CD4-positive, alpha-beta T cell treated with Interferon alpha-2 for 1 hour (primary cell): ENCODE results near the gene HOTAIR.

ENCODE experiments used
- DNase-seq, 2 donors: peaks; one replicate each; pipeline ENCODE4 v3.0.0-alpha.2; 2020 to 2022

Gene HOTAIR

DNA sequence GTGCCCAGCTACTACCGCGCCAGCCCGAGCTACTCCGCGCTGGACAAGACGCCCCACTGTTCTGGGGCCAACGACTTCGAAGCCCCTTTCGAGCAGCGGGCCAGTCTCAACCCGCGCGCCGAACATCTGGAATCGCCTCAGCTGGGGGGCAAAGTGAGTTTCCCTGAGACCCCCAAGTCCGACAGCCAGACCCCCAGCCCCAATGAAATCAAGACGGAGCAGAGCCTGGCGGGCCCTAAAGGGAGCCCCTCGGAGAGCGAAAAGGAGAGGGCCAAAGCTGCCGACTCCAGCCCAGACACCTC is 10.9 kb upstream of the HOTAIR start:
- no peak for DNase-seq

DNA sequence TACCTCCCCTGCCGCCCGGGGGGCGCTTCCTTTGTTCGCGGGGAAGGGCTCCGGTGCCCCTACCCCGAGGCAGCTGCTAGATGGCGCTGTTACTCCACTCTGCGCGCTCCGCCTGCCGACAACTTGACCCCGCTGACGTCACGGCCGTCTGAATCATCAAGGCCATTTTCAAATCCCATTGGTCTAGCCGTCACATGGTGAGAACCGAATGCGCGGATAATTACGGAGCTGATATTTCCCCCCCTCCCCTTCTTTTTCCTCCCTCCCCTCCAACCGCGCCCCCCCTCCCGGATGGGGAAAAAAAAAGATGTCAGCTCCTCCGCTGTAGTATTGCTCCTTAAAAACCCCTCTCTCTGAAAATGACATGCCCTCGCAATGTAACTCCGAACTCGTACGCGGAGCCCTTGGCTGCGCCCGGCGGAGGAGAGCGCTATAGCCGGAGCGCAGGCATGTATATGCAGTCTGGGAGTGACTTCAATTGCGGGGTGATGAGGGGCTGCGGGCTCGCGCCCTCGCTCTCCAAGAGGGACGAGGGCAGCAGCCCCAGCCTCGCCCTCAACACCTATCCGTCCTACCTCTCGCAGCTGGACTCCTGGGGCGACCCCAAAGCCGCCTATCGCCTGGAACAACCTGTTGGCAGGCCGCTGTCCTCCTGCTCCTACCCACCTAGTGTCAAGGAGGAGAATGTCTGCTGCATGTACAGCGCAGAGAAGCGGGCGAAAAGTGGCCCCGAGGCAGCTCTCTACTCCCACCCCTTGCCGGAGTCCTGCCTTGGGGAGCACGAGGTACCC is 10.3 kb upstream of the HOTAIR start, which contains the start of gene HOXC10:
TSS of gene HOXC10 (plus strand) at position 246 of the 791 bp plus-strand sequence. CDS start at position 360, 114 bp downstream.
- DNase-seq, result peak; percentile 77

DNA sequence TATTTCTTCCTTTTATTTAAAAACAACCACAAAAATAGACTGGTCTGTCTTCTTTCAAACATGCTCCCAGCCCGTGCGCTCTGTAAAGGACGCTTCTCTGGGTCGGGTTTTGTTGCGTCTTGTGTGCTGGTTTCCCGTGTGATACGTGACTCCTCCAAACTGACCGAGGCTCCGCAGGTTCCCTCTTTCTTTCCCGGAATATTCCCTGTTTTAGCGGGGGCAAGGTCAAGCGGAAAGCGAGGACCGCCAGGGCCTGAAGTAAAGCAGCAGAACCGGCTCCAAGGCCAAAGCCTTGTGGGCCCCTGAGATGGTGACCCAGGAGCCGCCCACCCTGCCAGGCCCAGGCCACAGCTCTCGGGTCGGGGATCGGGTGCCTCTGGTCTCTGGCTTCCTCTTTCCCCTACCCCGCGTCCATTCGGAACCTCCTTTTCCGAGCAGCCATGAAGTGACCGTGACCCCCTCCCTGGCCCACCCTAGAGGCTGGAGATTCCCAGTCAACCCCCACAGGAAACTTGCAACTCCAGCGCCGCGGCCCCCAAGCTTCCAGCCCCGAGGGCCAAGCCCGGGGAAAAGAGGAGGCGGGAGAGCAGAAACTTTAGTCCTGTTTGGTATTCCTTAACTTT is 9.3 kb upstream of the HOTAIR start:
- DNase-seq, result no peak

DNA sequence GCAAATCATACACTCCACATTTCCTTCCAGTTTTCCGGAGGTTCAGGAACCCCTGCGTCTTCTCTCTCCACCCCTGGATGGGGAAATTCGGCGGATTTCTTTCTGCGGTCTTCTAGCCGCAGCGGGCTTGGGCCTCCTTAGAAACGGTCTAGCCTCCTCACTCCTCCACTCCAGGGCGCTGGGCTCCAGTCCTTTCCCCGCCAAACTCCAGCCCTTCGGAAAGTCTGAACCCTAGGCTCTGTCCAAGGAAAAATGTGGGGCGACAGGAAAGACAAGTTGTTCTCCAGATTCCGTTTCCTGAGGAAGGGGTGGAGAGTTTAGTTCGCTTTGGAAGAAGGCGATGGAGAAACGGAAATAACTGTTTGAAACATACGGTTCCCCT is 8.8 kb upstream of the HOTAIR start:
- DNase-seq, result no peak

DNA sequence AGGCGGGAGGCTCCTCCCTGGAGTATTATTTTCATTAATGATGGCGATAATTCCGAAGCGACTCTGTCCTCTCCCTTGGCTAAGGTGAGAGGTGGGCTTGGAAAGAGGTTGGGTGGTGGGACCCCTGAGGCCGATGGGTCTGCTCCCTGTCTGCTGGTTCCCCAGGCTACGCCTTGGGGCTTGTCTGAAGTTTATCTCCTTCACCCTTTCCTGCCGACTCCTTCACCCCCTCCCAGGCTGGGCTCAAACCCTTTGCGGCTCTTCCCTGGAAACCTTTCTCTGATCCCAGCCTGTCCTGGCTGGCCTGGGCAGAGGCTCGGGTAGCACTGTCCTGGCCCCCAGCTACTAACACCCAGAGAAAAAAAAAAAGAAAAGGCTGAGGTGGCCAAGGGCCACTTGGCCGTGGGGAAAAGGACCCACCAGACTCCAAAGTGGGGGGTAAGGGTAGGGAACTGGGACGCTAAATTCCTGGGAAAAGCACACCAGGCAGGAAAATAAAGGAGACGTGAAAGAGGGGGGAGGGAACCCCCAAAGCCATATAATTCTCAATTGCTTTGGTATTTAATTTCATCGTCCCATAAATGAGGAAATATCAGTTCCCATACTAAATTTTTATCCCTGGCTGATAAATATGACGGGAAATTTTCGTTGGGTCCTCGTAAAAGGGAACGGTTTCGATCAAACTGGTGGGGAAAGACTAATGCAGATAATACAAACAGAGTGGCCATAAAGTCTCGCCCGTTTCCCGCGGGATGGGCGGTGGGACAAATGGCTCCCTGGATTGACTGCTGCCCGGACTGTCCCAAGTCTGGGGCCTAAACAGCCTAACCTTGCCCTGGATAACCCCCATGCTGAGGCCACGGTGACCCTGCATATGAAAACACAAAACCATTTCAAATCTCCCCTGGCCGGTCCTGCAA is 8.2 kb upstream of the HOTAIR start:
- no peak for DNase-seq

DNA sequence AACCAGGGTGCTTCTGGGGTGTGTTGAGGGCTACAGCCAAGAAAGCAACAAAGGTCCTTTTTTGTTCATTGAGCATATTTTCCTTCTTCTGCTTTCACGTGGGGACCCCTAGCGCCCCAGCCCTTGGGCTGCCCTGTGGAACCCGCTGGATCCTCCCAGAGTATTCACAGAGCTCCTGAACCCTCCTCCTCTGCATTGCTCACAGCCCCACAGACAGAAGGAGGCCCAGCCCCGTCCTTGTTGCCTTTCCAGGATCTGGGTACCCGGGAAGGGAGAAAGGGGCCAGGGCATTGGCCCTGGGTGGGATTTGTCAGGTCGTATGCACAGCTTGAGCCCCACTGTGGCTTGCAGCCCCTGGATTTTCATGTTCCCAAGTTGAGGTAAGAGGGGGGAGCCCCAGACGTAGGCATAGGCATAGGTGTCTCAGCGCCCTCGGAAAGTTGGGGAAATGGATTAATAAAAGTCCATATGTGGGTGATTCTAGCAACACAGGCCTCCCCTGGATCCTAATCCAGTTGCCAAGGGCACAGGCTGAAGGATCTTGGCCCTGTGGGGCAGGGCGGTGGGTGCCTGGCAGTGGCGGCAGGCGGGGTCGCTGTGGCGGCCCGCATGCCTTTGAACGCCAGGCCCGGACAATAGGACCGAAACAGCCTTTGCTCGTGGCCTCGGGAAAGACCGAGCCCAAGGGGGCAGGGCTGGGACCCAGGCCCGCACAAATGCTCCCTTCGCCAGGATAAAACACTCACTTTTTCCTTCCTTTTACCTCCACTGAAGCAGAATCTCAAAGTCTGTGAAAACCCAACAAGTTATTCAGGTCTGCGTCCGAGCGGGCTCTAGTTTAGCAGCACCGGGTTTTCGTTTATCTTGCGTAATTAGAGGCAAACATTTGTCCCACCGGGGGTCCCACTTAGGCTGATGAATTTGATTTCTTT is 7.1 kb upstream of the HOTAIR start:
- no peak for DNase-seq

DNA sequence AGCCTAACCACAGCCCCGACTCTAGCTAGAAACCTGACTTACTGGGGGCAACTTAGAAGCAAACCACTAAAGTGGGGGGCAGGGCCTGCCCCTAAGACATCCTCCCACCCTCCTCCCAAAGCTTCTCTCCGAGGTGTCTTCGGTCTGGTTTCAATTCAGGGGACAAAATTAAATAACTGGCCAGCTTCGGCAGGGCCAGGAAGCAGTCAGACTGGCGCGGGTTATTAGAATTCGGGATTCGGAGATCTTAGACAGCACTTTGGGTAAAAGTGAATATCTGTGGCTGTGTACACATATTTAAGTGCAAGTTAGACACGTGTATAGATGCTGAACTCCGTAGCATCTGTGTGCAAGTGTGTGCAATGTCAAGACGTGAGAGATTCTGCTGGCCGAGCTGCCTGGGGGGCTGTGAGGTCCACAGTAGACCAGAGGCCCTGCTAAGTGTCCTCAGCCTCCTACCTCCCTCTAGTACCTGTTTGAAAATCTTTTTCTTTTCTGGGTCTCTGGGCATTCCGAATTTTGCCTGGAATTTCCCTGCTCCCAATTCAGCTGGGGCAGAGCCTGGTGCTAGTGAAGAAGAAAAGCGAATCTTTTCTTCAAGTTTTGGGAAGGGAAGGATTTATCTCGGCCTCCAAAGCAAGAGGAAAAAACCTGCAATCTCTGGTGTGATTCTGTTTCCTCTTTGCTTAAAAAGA is 6.2 kb upstream of the HOTAIR start:
- no peak for DNase-seq

DNA sequence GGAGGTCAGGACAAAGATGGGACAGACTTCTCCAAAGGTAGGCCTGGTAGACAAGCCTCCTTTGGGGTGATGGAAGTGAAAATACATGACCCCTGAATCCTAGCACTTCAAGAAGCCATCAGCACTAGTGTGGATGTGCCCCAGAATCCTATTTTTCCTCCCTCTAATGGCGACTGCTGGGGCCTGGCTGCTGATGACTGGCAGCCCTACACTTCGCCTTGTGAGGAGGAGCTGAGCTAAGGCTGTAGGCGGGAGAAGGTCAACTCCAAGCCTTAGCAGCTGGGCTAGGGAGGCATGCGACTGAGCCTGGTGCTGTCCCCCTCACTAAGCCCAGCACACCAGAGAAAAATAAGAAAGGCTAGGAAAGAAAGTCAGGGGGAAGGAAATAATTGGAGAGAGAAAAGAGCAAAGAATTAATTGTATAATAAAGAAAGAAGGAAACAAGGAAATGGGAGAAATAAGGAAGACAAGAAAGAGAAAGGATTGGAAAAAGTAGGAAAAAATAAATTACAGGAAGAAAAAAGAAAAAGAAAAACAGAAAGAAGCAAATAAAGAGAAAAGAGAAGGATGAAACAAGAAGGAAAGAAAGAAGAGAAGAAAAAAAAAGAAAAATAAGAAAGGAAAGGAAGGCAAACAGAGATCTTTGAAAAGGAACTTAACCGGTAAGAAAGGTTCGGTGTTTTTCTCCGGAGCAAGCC is 5.5 kb upstream of the HOTAIR start:
- DNase-seq, result no peak

DNA sequence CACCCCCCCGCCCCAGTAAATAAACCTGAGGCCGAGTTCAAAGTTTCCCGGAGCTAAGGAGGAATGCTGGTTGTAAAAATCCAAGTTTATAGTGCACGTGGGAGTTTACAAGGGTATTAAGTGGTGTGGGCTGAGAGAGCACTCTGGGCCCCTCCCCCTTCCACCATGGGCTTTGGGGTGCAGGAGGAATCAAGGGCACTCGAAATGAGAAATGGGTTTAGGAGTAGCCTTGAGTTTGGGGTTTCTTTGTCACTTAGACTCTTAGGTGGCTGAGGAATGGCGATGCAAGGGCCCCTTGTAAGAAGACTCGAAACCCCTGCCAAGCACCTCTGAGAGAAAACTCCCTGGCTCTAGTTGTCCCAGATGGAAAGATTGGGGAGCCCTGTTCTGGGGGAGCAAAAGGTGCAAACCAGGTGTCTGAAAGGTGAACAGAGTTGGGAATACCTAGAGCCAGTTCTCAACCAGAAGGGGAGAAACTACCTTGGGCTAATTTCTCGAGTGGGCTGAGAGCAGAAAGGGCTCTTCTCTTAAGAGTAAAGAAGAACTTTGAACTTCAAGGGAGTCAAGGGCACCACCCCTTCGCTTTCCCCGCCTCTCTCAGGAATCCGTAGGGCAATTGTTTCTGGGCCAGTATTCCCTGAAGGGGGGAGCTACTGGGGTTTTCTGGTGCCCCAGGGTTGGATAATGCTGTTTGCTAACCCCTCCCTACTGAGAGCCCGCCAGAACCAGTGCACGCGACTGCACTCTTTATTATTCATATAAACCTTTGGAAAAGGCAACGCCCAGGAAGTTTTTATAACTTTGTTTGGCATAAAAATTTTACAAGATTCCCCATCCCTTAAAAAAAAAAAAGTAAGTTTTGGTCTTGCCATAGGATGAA is 4.0 kb upstream of the HOTAIR start:
- no peak for DNase-seq

DNA sequence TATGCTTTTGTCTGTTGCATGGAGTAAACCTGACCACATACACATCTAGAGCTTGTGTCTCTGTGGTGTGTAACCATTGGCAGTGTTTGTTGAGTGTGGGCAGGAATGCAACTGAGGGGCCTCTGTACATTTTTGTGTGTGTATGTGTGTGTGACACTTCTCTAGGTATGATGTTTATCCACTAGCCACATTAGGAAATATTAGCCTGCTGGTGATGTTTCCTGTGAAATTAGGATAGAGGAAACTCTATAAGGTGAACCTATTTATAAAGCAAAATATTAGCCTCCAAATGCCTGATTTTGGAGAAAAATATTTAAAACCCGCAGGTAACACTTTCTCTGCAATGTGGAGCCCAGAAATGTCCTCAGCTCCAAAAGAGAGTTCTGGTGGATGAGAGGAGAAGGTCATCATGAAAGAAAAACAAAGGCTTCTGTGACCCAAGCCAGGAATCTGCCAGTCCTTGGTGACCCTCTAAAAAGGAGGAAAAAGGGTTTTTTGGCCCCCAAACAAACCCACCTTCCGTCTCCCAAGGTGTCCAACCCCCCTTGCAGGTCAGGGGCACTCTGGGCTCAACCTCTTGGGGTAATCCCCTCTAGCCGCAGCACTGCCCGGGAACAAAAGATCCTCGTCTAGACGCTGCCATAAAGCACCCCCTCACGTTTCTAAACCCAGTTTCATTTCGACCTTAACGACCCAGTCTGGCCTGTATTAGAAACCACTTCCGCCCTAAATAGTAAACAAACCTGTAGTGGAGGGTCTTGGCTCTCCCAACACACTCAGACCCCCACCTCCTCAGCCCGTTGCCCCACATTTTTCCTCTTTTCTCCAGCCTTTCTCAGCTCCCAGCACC is 3.1 kb upstream of the HOTAIR start:
- no peak for DNase-seq

DNA sequence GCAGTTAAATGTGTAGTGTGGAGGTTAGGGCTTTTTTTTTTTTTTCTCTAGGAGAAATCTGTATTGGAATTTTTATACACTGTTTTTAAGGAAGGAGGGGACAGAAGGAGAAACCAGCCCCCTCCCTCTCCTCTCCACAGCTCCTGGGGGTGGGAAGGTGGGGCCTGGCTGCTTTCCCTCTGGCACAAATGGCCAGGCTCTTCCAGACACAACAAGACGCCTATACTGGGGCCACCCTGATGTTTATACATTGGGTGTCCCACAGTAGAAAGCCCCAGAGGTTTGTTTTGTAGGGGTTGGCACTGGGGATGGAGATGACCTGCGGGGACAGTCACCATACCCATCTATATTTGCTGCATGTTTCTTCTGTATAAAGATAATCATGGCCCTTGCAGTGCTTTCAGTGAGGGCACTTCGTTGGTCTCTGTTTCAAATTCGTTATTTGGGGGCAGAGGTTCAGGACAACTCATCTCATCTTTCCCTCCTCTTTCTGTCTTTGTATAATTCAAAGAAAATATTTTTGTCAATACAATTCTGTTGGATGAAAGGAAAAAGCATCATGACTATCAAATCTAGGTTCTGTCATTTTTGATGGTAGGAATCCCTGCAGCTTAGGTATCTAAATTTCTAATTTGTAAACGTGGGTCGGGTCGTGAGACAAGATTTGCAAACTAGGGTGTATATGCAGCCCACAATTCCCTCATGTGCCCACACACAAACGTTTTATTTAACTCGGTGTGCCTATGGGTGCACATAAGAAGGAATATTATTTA is 2.3 kb upstream of the HOTAIR start:
- DNase-seq, result no peak

DNA sequence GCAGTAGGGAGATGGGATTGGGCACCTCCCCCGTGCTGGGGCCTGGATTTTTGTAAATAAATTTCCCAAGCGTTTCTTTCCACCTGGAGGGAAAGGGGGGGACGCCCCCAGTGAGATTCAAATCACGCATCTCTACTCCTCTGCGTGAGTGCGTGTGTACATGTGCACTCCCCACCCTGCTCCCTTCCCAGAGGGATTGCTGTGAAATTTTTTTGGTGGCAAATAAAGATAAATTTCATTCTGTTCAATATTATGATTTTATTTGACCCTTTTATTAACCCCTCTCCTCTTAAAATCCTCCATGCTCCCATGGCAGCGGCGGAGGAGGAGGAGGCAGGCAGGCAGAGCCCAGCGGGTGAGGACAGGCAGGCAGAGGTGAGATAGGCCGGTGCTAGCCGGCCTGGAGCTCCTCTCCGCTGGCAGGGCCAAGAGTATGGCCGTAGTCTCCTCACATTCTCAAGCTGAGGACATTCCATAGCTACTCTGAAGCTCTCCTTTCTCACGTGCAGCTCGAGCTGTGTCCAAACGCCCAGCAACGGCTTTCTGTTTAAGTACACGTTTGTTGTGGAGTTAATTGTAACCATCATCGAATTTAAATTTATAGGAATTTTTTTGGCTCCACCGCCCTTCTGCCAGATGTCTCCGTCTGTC is 1.5 kb upstream of the HOTAIR start:
- DNase-seq, result no peak

DNA sequence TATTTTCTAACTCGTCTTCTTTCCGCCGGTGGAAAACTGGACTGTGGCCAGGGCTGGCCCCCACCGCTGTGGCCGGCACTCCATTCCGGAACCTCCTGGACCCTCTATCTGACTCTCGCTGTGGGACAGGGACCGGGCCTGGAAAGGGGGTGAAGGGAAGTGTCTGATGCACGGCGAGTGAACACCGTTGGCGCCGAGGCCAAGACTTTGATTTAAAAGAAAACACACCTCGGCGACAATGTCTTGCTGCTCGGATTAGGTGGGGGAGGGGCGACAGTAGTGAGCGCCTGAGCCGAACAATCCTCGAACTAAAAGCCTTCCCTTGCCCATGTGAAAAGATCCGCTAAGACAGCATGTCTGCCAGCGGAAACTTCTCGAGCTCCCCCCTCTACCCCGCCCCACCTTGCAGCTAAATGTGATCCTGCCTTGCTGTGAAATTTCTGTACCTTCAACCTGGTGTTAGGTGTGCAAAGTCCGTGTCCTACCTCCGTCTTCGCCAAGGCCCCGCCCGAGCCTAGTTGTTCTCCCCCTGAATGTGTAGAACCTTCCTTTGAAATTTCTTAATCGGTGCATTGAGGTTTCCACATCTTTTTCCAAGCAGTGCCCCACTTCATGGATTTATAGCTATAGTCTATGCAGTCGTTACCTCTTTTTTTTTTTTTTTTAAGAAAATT is 862 bp upstream of the HOTAIR start:
- DNase-seq, result no peak

DNA sequence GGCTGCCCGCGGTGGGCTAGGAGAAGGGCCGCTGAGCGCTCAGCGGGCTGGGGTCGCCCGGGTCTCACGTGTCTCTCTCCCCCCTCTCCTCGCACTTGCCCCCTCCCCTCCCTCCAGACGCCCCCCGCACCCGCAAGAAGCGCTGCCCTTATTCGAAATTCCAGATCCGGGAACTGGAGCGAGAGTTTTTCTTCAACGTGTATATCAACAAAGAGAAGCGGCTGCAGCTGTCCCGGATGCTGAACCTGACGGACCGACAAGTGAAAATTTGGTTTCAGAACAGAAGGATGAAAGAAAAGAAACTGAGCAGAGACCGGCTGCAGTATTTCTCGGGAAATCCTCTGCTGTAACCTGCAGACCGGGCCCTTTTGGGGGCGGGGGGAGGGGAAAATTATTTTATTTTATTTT is 314 bp upstream of the HOTAIR start:
- DNase-seq, result no peak

DNA sequence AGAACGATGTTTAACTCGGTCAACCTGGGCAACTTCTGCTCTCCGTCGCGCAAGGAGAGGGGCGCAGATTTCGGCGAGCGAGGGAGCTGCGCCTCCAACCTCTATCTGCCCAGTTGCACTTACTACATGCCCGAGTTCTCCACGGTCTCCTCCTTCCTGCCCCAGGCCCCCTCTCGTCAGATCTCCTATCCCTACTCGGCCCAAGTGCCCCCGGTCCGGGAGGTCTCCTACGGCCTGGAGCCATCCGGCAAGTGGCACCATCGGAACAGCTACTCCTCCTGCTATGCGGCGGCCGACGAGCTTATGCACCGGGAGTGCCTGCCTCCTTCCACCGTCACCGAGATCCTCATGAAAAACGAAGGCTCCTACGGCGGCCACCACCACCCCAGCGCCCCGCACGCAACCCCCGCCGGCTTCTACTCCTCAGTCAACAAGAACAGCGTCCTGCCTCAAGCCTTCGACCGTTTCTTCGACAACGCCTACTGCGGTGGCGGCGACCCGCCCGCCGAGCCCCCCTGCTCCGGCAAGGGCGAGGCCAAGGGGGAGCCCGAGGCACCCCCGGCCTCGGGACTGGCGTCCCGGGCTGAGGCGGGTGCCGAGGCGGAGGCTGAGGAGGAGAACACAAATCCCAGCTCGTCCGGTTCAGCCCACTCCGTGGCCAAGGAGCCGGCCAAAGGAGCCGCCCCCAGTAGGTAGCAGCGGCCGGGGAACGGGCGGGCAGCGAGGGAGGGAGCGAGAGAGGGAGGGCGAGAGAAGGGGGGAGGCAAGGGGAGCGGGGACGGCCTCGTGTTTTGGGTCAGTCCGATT is 1.3 kb downstream of the HOTAIR start:
- DNase-seq, result no peak

DNA sequence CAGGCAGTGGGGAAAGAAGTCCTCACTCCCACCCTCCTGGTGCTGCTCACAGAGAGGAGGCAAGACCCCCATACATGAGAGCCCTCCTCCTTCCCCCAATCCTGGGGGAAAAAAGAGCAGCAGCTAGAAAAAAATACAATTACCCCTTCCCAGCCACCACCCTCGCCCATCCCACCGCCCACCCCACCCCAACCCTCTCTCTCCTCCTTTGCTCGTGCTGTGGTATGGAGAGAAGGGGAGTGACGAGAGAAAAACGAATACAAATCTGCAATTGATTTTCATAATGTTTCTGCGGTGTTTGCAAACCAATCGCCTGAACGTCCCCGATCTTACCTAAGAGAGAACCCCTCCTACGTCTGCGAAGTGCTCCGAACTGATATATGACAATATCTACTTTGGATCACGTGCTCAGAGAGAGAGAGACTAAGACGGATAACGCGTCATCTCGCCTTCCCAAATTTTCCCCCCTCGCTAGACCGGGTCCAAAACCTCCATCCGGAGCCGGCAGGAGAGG is 2.0 kb downstream of the HOTAIR start, which contains the start of gene HOXC11:
TSS of gene HOXC11 (plus strand) at position 405 of the 514 bp plus-strand sequence. CDS start 116 bp downstream, outside the sequence.
- DNase-seq, result no peak
